SK-N-MC (cell line): ENCODE data around the gene ATXN7L1.
"Not testable (repeated sequence)": the region's sequence is repeated elsewhere in the genome, so short reads cannot be mapped to it uniquely, and the experiment has no call there.

Source experiments
- DNase-seq: peaks from one replicate; pipeline ENCODE4 v3.0.0-alpha.2; 2011; ENCODE audit warnings: low read depth, low spot score
- H3K27ac ChIP-seq: fragments of 200-600 bp; sonication (generic); 2 replicates; pipeline ENCODE4 v1.5.1; 2016; ENCODE audit warnings: mixed run types
- H3K36me3 ChIP-seq: fragments of 200-600 bp; sonication (generic); 2 replicates; pipeline ENCODE4 v1.6.1; 2017; ENCODE audit warnings: antibody characterized with exemption, low read length, mixed read lengths; ENCODE audit not compliant: insufficient read depth
- H3K4me3 ChIP-seq: fragments of 200-600 bp; sonication (generic); 2 replicates; pipeline ENCODE4 v1.5.1; 2016
- H3K9ac ChIP-seq: fragments of 200-600 bp; sonication (generic); 2 replicates; pipeline ENCODE4 v1.8.0; 2017; ENCODE audit warnings: mixed run types, mixed read lengths; ENCODE audit not compliant: insufficient read length
- H3K9me3 ChIP-seq: fragments of 200-600 bp; sonication (generic); 2 replicates; pipeline ENCODE4 v1.6.1; 2017; ENCODE audit warnings: low read depth, mild to moderate bottlenecking, antibody characterized with exemption, low read length, moderate library complexity, mixed read lengths
- EZH2 ChIP-seq: fragments of 200-600 bp; sonication (generic); IDR thresholded peaks from one replicate; pipeline ENCODE4 v1.6.1; 2017; ENCODE audit warnings: antibody characterized with exemption
- FOXP2 ChIP-seq: optimal IDR thresholded peaks from 2 replicates; pipeline ENCODE3; 2011; ENCODE audit warnings: mild to moderate bottlenecking, moderate library complexity; ENCODE audit not compliant: insufficient read depth; ENCODE audit errors: extremely low read length, control extremely low read depth
- POLR2AphosphoS5 ChIP-seq: IDR thresholded peaks from 2 replicates; pipeline ENCODE4 v1.6.1; 2012; ENCODE audit warnings: mild to moderate bottlenecking, low read depth, low read length, borderline replicate concordance

The ATXN7L1 gene

GRCh38 chr7:105792488-105793370 lies 83.7 kb downstream of the ATXN7L1 start:
- no peak overlapping the region for H3K27ac ChIP-seq
- no peak overlapping the region for H3K4me3 ChIP-seq
- no peak for DNase-seq
- no peaks in the 10 kb centered on the region for H3K9me3 ChIP-seq
- TF ChIP-seq FOXP2 (no peak), POLR2AphosphoS5 (no peak), EZH2 (no peak)
- H3K9ac ChIP-seq, result no peak overlapping the region
- H3K36me3 ChIP-seq, result no peaks in the 10 kb centered on the region; the same call in none of the 2 replicates

GRCh38 chr7:105791926-105792325 lies 84.5 kb downstream of the ATXN7L1 start:
- DNase-seq, result no peak
- TF ChIP-seq POLR2AphosphoS5 (no peak), FOXP2 (no peak), EZH2 (no peak)
- Histone ChIP-seq H3K36me3 (no peaks in the 10 kb centered on the region; the same call in none of the 2 replicates), H3K9me3 (no peaks in the 10 kb centered on the region), H3K27ac (no peak overlapping the region), H3K4me3 (no peak overlapping the region), H3K9ac (no peak overlapping the region)

- H3K9ac ChIP-seq, result no peak overlapping the region
- H3K9me3 ChIP-seq, result no peaks in the 10 kb centered on the region
- no peak for TF ChIP-seq EZH2
- no peak for TF ChIP-seq POLR2AphosphoS5
- TF ChIP-seq FOXP2, result no peak
- H3K4me3 ChIP-seq, result no peak overlapping the region
- no peaks in the 10 kb centered on the region; the same call in none of the 2 replicates for H3K36me3 ChIP-seq
- DNase-seq, result no peak
- no peak overlapping the region for H3K27ac ChIP-seq
These were observed 85.4 kb downstream of the ATXN7L1 start for GRCh38 chr7:105790996-105791395.

GRCh38 chr7:105790452-105790851 lies 85.9 kb downstream of the ATXN7L1 start:
- H3K27ac ChIP-seq, H3K9me3 ChIP-seq, H3K9ac ChIP-seq, DNase-seq, H3K36me3 ChIP-seq, H3K4me3 ChIP-seq: not testable (repeated sequence)

GRCh38 chr7:105788816-105789349 lies 87.5 kb downstream of the ATXN7L1 start:
- no peak for DNase-seq
- no peak overlapping the region for H3K4me3 ChIP-seq
- no peaks in the 10 kb centered on the region for H3K9me3 ChIP-seq
- H3K9ac ChIP-seq, result no peak overlapping the region
- no peak overlapping the region for H3K27ac ChIP-seq
- H3K36me3 ChIP-seq, result no peaks in the 10 kb centered on the region; the same call in none of the 2 replicates
- no peak for TF ChIP-seq POLR2AphosphoS5
- no peak for TF ChIP-seq FOXP2
- no peak for TF ChIP-seq EZH2

- TF ChIP-seq FOXP2 (no peak), POLR2AphosphoS5 (no peak), EZH2 (no peak)
- H3K36me3 ChIP-seq, result no peaks in the 10 kb centered on the region; the same call in none of the 2 replicates
- H3K9me3 ChIP-seq, result no peaks in the 10 kb centered on the region
- H3K27ac ChIP-seq, result no peak overlapping the region
- no peak overlapping the region for H3K9ac ChIP-seq
- DNase-seq, result no peak
- H3K4me3 ChIP-seq, result no peak overlapping the region
These were observed 88.0 kb downstream of the ATXN7L1 start for GRCh38 chr7:105788356-105788755.

GRCh38 chr7:105787793-105788192 lies 88.6 kb downstream of the ATXN7L1 start:
- no peak for DNase-seq
- no peaks in the 10 kb centered on the region for H3K9me3 ChIP-seq
- no peaks in the 10 kb centered on the region; the same call in none of the 2 replicates for H3K36me3 ChIP-seq
- H3K27ac ChIP-seq, result no peak overlapping the region
- TF ChIP-seq EZH2 (no peak), FOXP2 (no peak), POLR2AphosphoS5 (no peak)
- no peak overlapping the region for H3K4me3 ChIP-seq
- H3K9ac ChIP-seq, result no peak overlapping the region

GRCh38 chr7:105786520-105787470 lies 89.6 kb downstream of the ATXN7L1 start:
- TF ChIP-seq POLR2AphosphoS5 (no peak), FOXP2 (no peak), EZH2 (no peak)
- Histone ChIP-seq H3K9ac (no peak overlapping the region), H3K4me3 (no peak overlapping the region), H3K9me3 (no peaks in the 10 kb centered on the region), H3K36me3 (no peaks in the 10 kb centered on the region; the same call in 1 of the 2 replicates), H3K27ac (no peak overlapping the region)
- no peak for DNase-seq
